ENCODE measurements around the gene ADIG. TPM values are rescaled to one million over a fixed set of nuclear protein-coding genes. Genes with fewer than 3 reads are reported as not detected.
"Not testable (repeated sequence)": the region's sequence is repeated elsewhere in the genome, so short reads cannot be mapped to it uniquely, and the experiment has no call there.

ADIG gene
- polyA plus RNA-seq, 3 donors from 2014 or later = not detected

GRCh38 chr20:38584099-38584763 lies 3.2 kb downstream of the ADIG start:
- Mint-ChIP-seq H3K9me3 (no peaks in the 10 kb centered on the region), H3K27me3 (ENCODE audit: low read depth in 3 of 3) (peaks cover 4 to 7% (median 6%) of the 10 kb centered on the region in 3 donors), H3K4me1 (no peaks in the 10 kb centered on the region), H3K4me3 (no peak overlapping the region), H3K36me3 (no peaks in the 10 kb centered on the region), H3K27ac (no peak overlapping the region)
- no peak for DNase-seq

GRCh38 chr20:38585404-38586180 lies 4.6 kb downstream of the ADIG start:
- no peak for DNase-seq
- no peaks in the 10 kb centered on the region for H3K9me3 Mint-ChIP-seq

DNA sequence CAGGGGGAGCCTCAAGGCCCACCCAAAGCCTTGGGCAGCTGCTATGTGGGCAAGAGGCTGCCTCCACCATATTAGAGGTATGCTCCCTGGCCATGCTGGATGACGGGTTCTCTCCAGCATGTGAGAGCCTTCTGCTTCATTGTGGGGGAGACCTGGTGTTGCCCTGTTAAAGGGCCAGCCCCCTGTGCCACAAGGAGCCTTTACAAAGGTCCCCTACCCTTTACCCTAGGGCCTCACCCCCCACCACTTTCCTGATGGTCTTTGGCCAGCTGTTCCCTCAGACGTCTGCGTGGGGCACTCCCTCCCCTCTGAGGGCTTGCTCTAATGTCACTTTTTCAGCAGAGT lies 5.2 kb downstream of the ADIG start:
- Mint-ChIP-seq H3K27ac (no peak overlapping the region), H3K36me3 (no peaks in the 10 kb centered on the region), H3K27me3 (ENCODE audit: low read depth in 3 of 3) (peaks cover 1 to 7% (median 6%) of the 10 kb centered on the region in 3 donors), H3K4me3 (no peak overlapping the region), H3K4me1 (no peaks in the 10 kb centered on the region), H3K9me3 (no peaks in the 10 kb centered on the region)
- no peak for DNase-seq

More at GRCh38 chr20:38585404-38586180, 4.6 kb downstream of the ADIG start:
- no peaks in the 10 kb centered on the region for H3K36me3 Mint-ChIP-seq
- no peak overlapping the region for H3K4me3 Mint-ChIP-seq
- no peaks in the 10 kb centered on the region for H3K4me1 Mint-ChIP-seq
- no peak overlapping the region for H3K27ac Mint-ChIP-seq
- peaks cover 1 to 7% (median 6%) of the 10 kb centered on the region in 3 donors for H3K27me3 Mint-ChIP-seq (ENCODE audit: low read depth in 3 of 3)

DNA sequence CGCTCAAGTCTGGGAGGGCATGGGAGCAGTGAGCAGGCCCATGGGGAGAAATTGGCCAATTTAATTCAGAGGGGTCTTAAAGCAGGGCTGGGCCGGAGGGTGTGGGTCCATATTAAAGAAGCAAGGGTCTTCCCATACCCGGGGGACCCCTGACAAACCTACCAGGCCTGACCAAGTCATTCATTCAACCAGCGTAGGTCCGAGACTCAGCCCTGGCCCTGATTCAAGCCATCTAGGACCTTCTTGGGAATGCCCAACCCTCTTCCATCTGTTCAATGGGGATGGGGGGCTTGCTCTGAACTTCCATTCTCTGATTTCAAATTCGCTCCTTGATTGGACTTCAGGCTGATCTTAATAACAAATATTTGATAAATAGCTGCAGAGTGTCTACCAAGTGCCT lies 7.3 kb downstream of the ADIG start:
- Mint-ChIP-seq H3K36me3 (no peaks in the 10 kb centered on the region), H3K27me3 (ENCODE audit: low read depth in 3 of 3) (peaks cover 1 to 8% (median 7%) of the 10 kb centered on the region in 3 donors), H3K4me3 (no peak overlapping the region), H3K4me1 (no peaks in the 10 kb centered on the region), H3K27ac (no peak overlapping the region), H3K9me3 (no peaks in the 10 kb centered on the region)
- no peak for DNase-seq

DNA sequence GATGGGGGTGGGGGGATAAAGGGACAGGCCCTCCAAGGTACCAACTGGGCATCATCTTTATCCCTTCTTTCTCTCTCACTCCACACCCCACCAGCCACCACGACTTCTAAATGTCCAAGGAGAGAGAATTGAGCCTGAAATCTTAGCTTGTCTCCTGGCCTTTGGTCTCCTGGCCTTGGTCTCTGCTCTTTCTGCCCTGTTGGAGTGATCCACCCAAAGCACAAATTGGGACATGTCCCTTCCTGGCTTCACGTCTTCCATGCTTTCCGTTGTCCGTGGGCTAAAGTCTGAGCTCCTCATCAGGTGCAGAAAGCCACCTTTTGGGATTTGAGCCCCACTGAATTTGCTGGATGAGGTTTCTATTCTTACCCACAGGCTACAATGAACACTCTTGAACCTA lies 8.4 kb downstream of the ADIG start:
- Mint-ChIP-seq H3K27ac (no peak overlapping the region), H3K9me3 (no peaks in the 10 kb centered on the region), H3K4me1 (no peaks in the 10 kb centered on the region), H3K4me3 (no peak overlapping the region), H3K36me3 (no peaks in the 10 kb centered on the region), H3K27me3 (ENCODE audit: low read depth in 3 of 3) (peaks cover 1 to 8% (median 7%) of the 10 kb centered on the region in 3 donors)
- no peak for DNase-seq

- Mint-ChIP-seq H3K27me3 (ENCODE audit: low read depth in 3 of 3) (peaks cover 1 to 7% (median 5%) of the 10 kb centered on the region in 3 donors), H3K27ac (no peak overlapping the region), H3K36me3 (no peaks in the 10 kb centered on the region), H3K4me3 (no peak overlapping the region), H3K9me3 (no peaks in the 10 kb centered on the region), H3K4me1 (no peaks in the 10 kb centered on the region)
- no peak for DNase-seq
Measured at GRCh38 chr20:38589967-38590675, 9.1 kb downstream of the ADIG start.

GRCh38 chr20:38590676-38591473 lies 9.9 kb downstream of the ADIG start:
- no peak overlapping the region for H3K4me3 Mint-ChIP-seq
- H3K27me3 Mint-ChIP-seq (ENCODE audit: low read depth in 3 of 3) = peaks cover 0 to 5% (median 1%) of the 10 kb centered on the region in 3 donors
- H3K9me3 Mint-ChIP-seq = no peaks in the 10 kb centered on the region
- H3K4me1 Mint-ChIP-seq = no peaks in the 10 kb centered on the region
- H3K36me3 Mint-ChIP-seq = no peaks in the 10 kb centered on the region
- no peak for DNase-seq
- H3K27ac Mint-ChIP-seq = no peak overlapping the region

DNA sequence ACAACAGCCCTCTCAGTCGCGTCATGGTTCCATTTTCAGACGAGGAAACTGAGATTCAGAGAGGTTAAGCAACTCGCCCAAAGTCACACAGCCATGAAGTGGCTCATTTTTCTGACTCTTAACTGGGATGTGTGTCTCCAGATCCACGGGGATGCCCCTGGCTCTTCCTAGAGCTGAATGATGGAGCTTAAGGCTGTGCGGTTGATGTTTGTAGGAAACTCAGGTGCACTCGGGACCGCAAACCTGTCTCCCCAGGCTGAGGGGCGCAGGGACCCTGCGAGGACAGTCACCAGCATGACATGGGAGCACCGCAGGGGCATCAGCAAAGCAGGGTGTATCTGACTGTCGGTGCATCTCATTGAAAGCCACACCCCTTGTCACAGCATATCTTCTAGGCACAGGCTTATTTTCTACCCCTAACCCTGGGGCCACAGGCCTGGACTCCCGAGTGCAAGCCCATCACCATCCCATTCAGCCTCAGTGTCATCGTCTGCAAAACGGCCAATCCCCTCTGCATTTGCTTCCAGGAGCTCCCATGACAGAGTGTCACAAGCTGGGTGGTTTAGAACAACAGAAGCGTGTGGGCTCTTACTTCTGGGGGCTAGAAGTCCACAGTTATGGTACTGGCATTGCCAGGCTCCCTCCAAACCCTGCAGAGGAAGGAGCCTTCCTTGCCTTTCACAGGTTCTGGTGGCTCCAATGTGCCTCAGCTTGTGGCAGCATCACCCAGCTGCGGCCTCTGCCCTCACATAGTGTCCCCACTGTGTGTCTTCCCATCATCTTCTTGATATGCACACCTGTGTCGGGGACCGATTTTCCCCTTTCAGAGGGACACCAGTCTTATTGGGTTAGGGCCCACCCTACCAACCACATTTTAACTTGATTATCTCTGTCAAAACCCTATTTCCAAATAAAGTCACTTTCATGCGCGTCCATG lies 10.7 kb downstream of the ADIG start:
- Mint-ChIP-seq H3K4me3 (no peak overlapping the region), H3K4me1 (no peaks in the 10 kb centered on the region), H3K36me3 (no peaks in the 10 kb centered on the region), H3K9me3 (no peaks in the 10 kb centered on the region), H3K27ac (no peak overlapping the region), H3K27me3 (ENCODE audit: low read depth in 3 of 3) (peaks cover 0 to 5% (median 1%) of the 10 kb centered on the region in 3 donors)
- DNase-seq = no peak

GRCh38 chr20:38592411-38592790 lies 11.4 kb downstream of the ADIG start:
- not testable (repeated sequence) for H3K36me3 Mint-ChIP-seq; H3K4me3 Mint-ChIP-seq; H3K27ac Mint-ChIP-seq; H3K27me3 Mint-ChIP-seq (ENCODE audit: low read depth in 3 of 3); H3K4me1 Mint-ChIP-seq; DNase-seq; H3K9me3 Mint-ChIP-seq

DNA sequence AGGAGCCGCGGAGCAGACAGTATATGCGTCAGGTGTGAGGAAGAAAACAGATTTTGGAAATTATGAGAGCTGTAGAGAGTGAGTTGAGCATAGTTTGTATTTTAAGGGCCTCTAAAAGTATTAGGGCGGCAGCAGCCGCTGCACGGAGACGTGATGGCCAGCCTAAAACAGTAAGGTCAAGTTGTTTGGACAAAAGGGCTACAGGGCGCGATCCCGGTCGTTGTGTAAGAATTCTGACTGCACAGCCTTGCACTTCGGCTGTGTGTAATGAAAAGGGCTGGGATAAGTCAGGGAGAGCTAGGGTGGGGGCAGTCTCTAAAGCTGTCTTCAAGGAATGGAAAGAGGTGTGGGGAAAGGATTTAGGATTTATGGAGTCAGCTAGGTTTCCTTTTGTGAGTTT lies 13.3 kb downstream of the ADIG start:
- DNase-seq; H3K27ac Mint-ChIP-seq; H3K4me1 Mint-ChIP-seq; H3K36me3 Mint-ChIP-seq; H3K9me3 Mint-ChIP-seq; H3K4me3 Mint-ChIP-seq; H3K27me3 Mint-ChIP-seq (ENCODE audit: low read depth in 3 of 3): not testable (repeated sequence)

DNA sequence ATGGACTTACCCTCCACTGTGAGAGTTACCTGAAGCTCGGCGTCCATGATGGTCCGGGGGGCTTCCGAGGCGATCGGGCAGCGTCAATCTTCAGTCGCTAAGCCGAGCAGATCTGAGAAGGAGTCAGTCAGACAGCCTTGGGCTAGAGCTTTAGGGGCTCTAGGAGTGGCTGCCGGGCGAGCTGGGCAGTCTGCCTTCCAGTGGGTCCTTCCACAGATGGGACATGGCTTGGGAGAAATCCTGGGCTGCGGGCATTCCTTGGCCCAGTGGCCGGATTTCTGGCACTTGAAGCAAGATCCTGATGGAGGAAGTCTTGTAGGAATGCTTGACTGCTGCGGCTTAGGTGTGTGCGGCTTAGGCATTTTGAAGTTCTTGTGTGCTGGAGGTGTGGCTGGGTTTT lies 14.9 kb downstream of the ADIG start:
- H3K36me3 Mint-ChIP-seq, H3K9me3 Mint-ChIP-seq, H3K4me1 Mint-ChIP-seq, H3K4me3 Mint-ChIP-seq, H3K27ac Mint-ChIP-seq, DNase-seq: not testable (repeated sequence)
- peaks cover 8 to 12% (median 10%) of the 10 kb centered on the region in 3 donors for H3K27me3 Mint-ChIP-seq (ENCODE audit: low read depth in 3 of 3)

DNA sequence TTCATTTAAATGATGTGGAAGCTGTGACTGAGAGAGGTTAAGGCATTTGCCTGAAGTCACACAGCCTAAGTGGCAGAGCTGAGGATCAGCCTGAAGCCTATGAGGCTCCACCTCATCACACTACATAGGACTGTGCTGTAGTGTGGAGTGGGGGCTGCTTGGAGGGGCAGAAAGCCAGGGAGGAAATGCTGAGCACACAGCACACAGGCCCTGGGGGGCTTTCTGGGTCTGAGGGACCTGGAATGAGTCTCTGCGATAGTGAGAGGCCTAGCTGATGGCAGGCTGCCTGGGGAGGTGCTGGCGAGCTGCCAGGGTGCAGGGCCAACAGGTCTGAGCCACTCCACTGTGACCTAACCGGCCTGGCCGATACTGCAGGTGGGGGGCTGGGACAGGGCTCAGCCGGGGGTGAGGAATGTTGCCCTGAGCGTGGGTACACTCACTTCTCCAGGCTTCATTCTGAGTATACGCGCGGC lies 18.4 kb downstream of the ADIG start:
- H3K27me3 Mint-ChIP-seq (ENCODE audit: low read depth in 3 of 3) = peaks cover 12 to 22% (median 16%) of the 10 kb centered on the region in 3 donors
- no peak overlapping the region for H3K27ac Mint-ChIP-seq
- H3K4me1 Mint-ChIP-seq = peaks cover 0 to 4% of the 10 kb centered on the region in 2 donors
- H3K9me3 Mint-ChIP-seq = no peaks in the 10 kb centered on the region
- H3K36me3 Mint-ChIP-seq = no peaks in the 10 kb centered on the region
- DNase-seq = no peak
- no peak overlapping the region for H3K4me3 Mint-ChIP-seq

- no peak overlapping the region for H3K27ac Mint-ChIP-seq
- DNase-seq = no peak
- peaks cover 16 to 24% (median 16%) of the 10 kb centered on the region in 3 donors for H3K27me3 Mint-ChIP-seq (ENCODE audit: low read depth in 3 of 3)
- H3K9me3 Mint-ChIP-seq = no peaks in the 10 kb centered on the region
- H3K4me3 Mint-ChIP-seq = no peak overlapping the region
- H3K36me3 Mint-ChIP-seq = no peaks in the 10 kb centered on the region
- H3K4me1 Mint-ChIP-seq = peaks cover 0 to 4% of the 10 kb centered on the region in 2 donors
Measured at GRCh38 chr20:38600057-38600456, 19.1 kb downstream of the ADIG start.
